Suprapubic skin (tissue), 4 donors: ENCODE measurements around the gene COQ2. TPM values are rescaled to one million over a fixed set of nuclear protein-coding genes. Genes with fewer than 3 reads are reported as not detected.
"Not testable (repeated sequence)": the region's sequence is repeated elsewhere in the genome, so short reads cannot be mapped to it uniquely, and the experiment has no call there.

Experiments used
- DNase-seq, 2 donors: peaks; one replicate each; pipeline ENCODE4 v3.0.0-alpha.2; 2019; ENCODE audit warnings: low spot score in 2 of 2
- H3K27ac ChIP-seq: fragments of 200-600 bp; sonication (generic); one replicate; pipeline ENCODE4 v1.5.1; 2019
- H3K27me3 ChIP-seq: fragments of 200-600 bp; sonication (generic); one replicate; pipeline ENCODE4 v1.5.1; 2019
- H3K36me3 ChIP-seq: fragments of 200-600 bp; sonication (generic); one replicate; pipeline ENCODE4 v1.5.1; 2019
- H3K4me1 ChIP-seq: fragments of 200-600 bp; sonication (generic); one replicate; pipeline ENCODE4 v1.5.1; 2019
- H3K4me3 ChIP-seq: fragments of 200-600 bp; sonication (generic); one replicate; pipeline ENCODE4 v1.5.1; 2019; ENCODE audit warnings: mild to moderate bottlenecking
- H3K9me3 ChIP-seq: fragments of 200-600 bp; sonication (generic); one replicate; pipeline ENCODE4 v1.5.1; 2019
- CTCF ChIP-seq, 2 donors: fragments of 200-600 bp in 1 of 2; fragments of 450-650 bp in 1 of 2; sonication (generic) in 1 of 2; IDR thresholded peaks; one replicate each; pipeline ENCODE4 v1.5.1; 2016 to 2019; ENCODE audit warnings: antibody characterized with exemption in 2 of 2, mild to moderate bottlenecking in 1 of 2, moderate library complexity in 1 of 2
- EP300 ChIP-seq: sonication (generic); formaldehyde crosslinking; IDR thresholded peaks from one replicate; pipeline ENCODE4 v1.6.1; 2017; ENCODE audit warnings: antibody characterized with exemption
- POLR2A ChIP-seq, 2 donors: fragments of 450-650 bp; IDR thresholded peaks; one replicate each; pipeline ENCODE4 v1.6.1; 2017; ENCODE audit warnings: antibody characterized with exemption in 2 of 2, mild to moderate bottlenecking in 2 of 2, moderate library complexity in 2 of 2
- POLR2AphosphoS5 ChIP-seq, 3 donors: sonication (generic); formaldehyde crosslinking; IDR thresholded peaks; one replicate each; pipeline ENCODE4 v1.6.1; 2017; ENCODE audit warnings: antibody characterized with exemption in 3 of 3
- WGBS: methylation state at CpG from one replicate; pipeline ENCODE4 v1.1.5; 2018; 5-methylcytosine and 5-hydroxymethylcytosine counted together
- total RNA-seq, 4 donors: library from RNA; depleted of rRNA; stranded (reverse); fragments of >200 nt; gene quantifications; one replicate each; pipeline ENCODE4 v1.1.0, GENCODE V29; 2016

The COQ2 gene
- total RNA-seq = 10 to 100 TPM in 3 of 4 donors, 1 to 10 TPM in 1; 8.0 to 17.2 (median 13.4) TPM

- Histone ChIP-seq H3K4me1 (peaks cover 22% of the 10 kb centered on the region), H3K9me3 (no peaks in the 10 kb centered on the region), H3K36me3 (no peaks in the 10 kb centered on the region), H3K27ac (peak within 1 kb of the TSS; percentile 91), H3K27me3 (no peaks in the 10 kb centered on the region), H3K4me3 (peak within 1 kb of the TSS; percentile 68)
- peak; percentile 97 to 98 for DNase-seq
- WGBS = 1% methylated on average over 15 of the region's 76 CpGs
- TF ChIP-seq POLR2A (IDR thresholded peaks at IDR 0.05) = peak in 1 of 2 donors; percentile 53
- TF ChIP-seq EP300 = no peak
- TF ChIP-seq POLR2AphosphoS5 (IDR thresholded peaks at IDR 0.05) = peak in 2 of 3 donors; percentile 39 to 40
- peak in 1 of 2 donors; percentile 44 for TF ChIP-seq CTCF (IDR thresholded peaks at IDR 0.05)
Observed at GRCh38 chr4:83284193-83285054, at the start of gene COQ2. Gene COQ2 (minus strand): TSS chr4:83284798. CDS start chr4:83284764, 34 bp downstream.

GRCh38 chr4:83331956-83332355 lies 47.4 kb upstream of the COQ2 start:
- peaks cover 7% of the 10 kb centered on the region for H3K27me3 ChIP-seq
- no peaks in the 10 kb centered on the region for H3K9me3 ChIP-seq
- peaks cover 17% of the 10 kb centered on the region for H3K4me1 ChIP-seq
- TF ChIP-seq EP300 = no peak
- TF ChIP-seq CTCF (IDR thresholded peaks at IDR 0.05) = no peak
- no peak for TF ChIP-seq POLR2AphosphoS5 (IDR thresholded peaks at IDR 0.05)
- no peak for TF ChIP-seq POLR2A (IDR thresholded peaks at IDR 0.05)
- WGBS = 60% methylated on average over 3 of the region's 3 CpGs
- no peak overlapping the region for H3K4me3 ChIP-seq
- H3K36me3 ChIP-seq = no peaks in the 10 kb centered on the region
- H3K27ac ChIP-seq = no peak overlapping the region
- no peak for DNase-seq

GRCh38 chr4:83329521-83330110 lies 45.0 kb upstream of the COQ2 start:
- peaks cover 7% of the 10 kb centered on the region for H3K4me1 ChIP-seq
- TF ChIP-seq EP300 (no peak), CTCF (IDR thresholded peaks at IDR 0.05) (no peak), POLR2A (IDR thresholded peaks at IDR 0.05) (no peak), POLR2AphosphoS5 (IDR thresholded peaks at IDR 0.05) (no peak)

GRCh38 chr4:83328521-83329187 lies 44.1 kb upstream of the COQ2 start:
- H3K27ac ChIP-seq = no peak overlapping the region
- no peaks in the 10 kb centered on the region for H3K9me3 ChIP-seq
- H3K4me3 ChIP-seq = no peak overlapping the region
- DNase-seq = no peak
- no peak for TF ChIP-seq CTCF (IDR thresholded peaks at IDR 0.05)
- TF ChIP-seq POLR2A (IDR thresholded peaks at IDR 0.05) = no peak
- TF ChIP-seq POLR2AphosphoS5 (IDR thresholded peaks at IDR 0.05) = no peak
- TF ChIP-seq EP300 = no peak
- no peaks in the 10 kb centered on the region for H3K27me3 ChIP-seq
- no peaks in the 10 kb centered on the region for H3K36me3 ChIP-seq
- WGBS = 54% methylated on average over 7 of the region's 7 CpGs
- H3K4me1 ChIP-seq = no peaks in the 10 kb centered on the region

More at GRCh38 chr4:83329521-83330110, 45.0 kb upstream of the COQ2 start:
- Histone ChIP-seq H3K9me3 (no peaks in the 10 kb centered on the region), H3K27ac (no peak overlapping the region), H3K4me3 (no peak overlapping the region), H3K27me3 (peaks cover 6% of the 10 kb centered on the region), H3K36me3 (no peaks in the 10 kb centered on the region)
- DNase-seq = no peak
- WGBS = 41% methylated on average over 5 of the region's 5 CpGs

- 80% methylated on average over 8 of the region's 8 CpGs for WGBS
- no peak for DNase-seq
- Histone ChIP-seq H3K27me3 (no peaks in the 10 kb centered on the region), H3K36me3 (no peaks in the 10 kb centered on the region), H3K9me3 (no peaks in the 10 kb centered on the region), H3K4me3 (no peak overlapping the region), H3K4me1 (no peaks in the 10 kb centered on the region), H3K27ac (no peak overlapping the region)
- no peak for TF ChIP-seq POLR2A (IDR thresholded peaks at IDR 0.05)
- no peak for TF ChIP-seq CTCF (IDR thresholded peaks at IDR 0.05)
- TF ChIP-seq EP300 = no peak
- TF ChIP-seq POLR2AphosphoS5 (IDR thresholded peaks at IDR 0.05) = no peak
Observed at GRCh38 chr4:83326546-83326945, 41.9 kb upstream of the COQ2 start.

GRCh38 chr4:83325306-83325705 lies 40.7 kb upstream of the COQ2 start:
- DNase-seq, H3K4me1 ChIP-seq, H3K27me3 ChIP-seq, H3K4me3 ChIP-seq, H3K36me3 ChIP-seq, H3K9me3 ChIP-seq, H3K27ac ChIP-seq: not testable (repeated sequence)
- WGBS = 80% methylated on average over 4 of the region's 4 CpGs
